Stimulated activated CD4-positive, alpha-beta T cell treated with anti-CD3 and anti-CD28 coated beads, Interleukin-2, amount 100 ng/mL, for 4 hours (primary cell): ENCODE data around the gene DDX54.
"Not testable (repeated sequence)": the region's sequence is repeated elsewhere in the genome, so short reads cannot be mapped to it uniquely, and the experiment has no call there.

Source experiments
- DNase-seq: peaks from one replicate; pipeline ENCODE4 v3.0.0-alpha.2; 2020; ENCODE audit warnings: low read depth

The DDX54 gene

GRCh38 chr12:113216027-113216426 is 30.7 kb upstream of the DDX54 start:
- no peak for DNase-seq

GRCh38 chr12:113214895-113215400 is 29.7 kb upstream of the DDX54 start:
- DNase-seq: no peak

GRCh38 chr12:113211160-113211559 is 25.9 kb upstream of the DDX54 start:
- no peak for DNase-seq

GRCh38 chr12:113208041-113208934 is 23.0 kb upstream of the DDX54 start:
- DNase-seq: no peak

- no peak for DNase-seq
Observed at GRCh38 chr12:113207613-113208040, 22.3 kb upstream of the DDX54 start.

- DNase-seq: not testable (repeated sequence)
Observed at GRCh38 chr12:113206802-113207201, 21.5 kb upstream of the DDX54 start.

- no peak for DNase-seq
Observed at GRCh38 chr12:113204804-113205203, 19.5 kb upstream of the DDX54 start.

GRCh38 chr12:113203852-113204760 is 18.8 kb upstream of the DDX54 start:
- DNase-seq: no peak

GRCh38 chr12:113202300-113203075 is 17.2 kb upstream of the DDX54 start:
- no peak for DNase-seq

- no peak for DNase-seq
Observed at GRCh38 chr12:113201187-113202177, 16.2 kb upstream of the DDX54 start.

GRCh38 chr12:113200021-113200797 is 14.9 kb upstream of the DDX54 start:
- DNase-seq: no peak

- DNase-seq: no peak
Observed at GRCh38 chr12:113198296-113198695, 13.0 kb upstream of the DDX54 start.

GRCh38 chr12:113197518-113198077 is 12.3 kb upstream of the DDX54 start:
- no peak for DNase-seq

- peak; percentile 36 for DNase-seq
Observed at GRCh38 chr12:113196990-113197389, 11.7 kb upstream of the DDX54 start.

GRCh38 chr12:113196582-113196981 is 11.3 kb upstream of the DDX54 start:
- no peak for DNase-seq

GRCh38 chr12:113195598-113195997 is 10.3 kb upstream of the DDX54 start:
- no peak for DNase-seq

- DNase-seq: no peak
Observed at GRCh38 chr12:113194971-113195391, 9.7 kb upstream of the DDX54 start.

- DNase-seq: no peak
Observed at GRCh38 chr12:113191227-113191626, 5.9 kb upstream of the DDX54 start.

- no peak for DNase-seq
Observed at GRCh38 chr12:113190761-113191160, 5.5 kb upstream of the DDX54 start.
